HL-60 (cell line): ENCODE results near the gene PRORP.
"Not testable (repeated sequence)": the region's sequence is repeated elsewhere in the genome, so short reads cannot be mapped to it uniquely, and the experiment has no call there.

ENCODE experiments used
- GABPA ChIP-seq: IDR thresholded peaks from 2 replicates; pipeline ENCODE4 v1.6.1; 2012; ENCODE audit warnings: low read depth
- POLR2AphosphoS5 ChIP-seq: IDR thresholded peaks from 2 replicates; pipeline ENCODE4 v1.6.1; 2012; ENCODE audit warnings: low read depth
- TF ChIP-seq, protein P1 (sequence below): IDR thresholded peaks from one replicate; pipeline ENCODE4 v1.5.1; 2011; ENCODE audit warnings: low read length, control low read depth, inconsistent platforms; ENCODE audit not compliant: insufficient read depth
- TF ChIP-seq, protein P2 (sequence below): IDR thresholded peaks from 2 replicates; pipeline ENCODE4 v1.6.1; 2012; ENCODE audit warnings: low read depth; ENCODE audit not compliant: insufficient replicate concordance

DNA sequence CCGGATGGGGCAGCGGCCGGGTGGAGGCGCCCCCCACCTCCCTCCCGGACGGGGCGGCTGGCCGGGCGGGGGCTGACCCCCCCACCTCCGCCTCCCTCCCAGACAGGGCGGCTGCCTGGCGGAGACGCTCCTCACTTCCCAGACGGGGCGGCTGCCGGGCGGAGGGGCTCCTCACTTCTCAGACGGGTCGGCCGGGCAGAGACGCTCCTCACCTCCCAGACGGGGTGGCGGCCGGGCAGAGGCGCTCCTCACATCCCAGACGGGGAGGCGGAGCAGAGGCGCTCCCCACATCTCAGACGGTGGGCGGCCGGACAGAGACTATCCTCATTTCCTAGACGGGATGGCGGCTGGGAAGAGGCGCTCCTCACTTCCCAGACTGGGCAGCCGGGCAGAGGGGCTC lies 30.2 kb downstream of the PRORP start:
- TF ChIP-seq, protein P1, sequence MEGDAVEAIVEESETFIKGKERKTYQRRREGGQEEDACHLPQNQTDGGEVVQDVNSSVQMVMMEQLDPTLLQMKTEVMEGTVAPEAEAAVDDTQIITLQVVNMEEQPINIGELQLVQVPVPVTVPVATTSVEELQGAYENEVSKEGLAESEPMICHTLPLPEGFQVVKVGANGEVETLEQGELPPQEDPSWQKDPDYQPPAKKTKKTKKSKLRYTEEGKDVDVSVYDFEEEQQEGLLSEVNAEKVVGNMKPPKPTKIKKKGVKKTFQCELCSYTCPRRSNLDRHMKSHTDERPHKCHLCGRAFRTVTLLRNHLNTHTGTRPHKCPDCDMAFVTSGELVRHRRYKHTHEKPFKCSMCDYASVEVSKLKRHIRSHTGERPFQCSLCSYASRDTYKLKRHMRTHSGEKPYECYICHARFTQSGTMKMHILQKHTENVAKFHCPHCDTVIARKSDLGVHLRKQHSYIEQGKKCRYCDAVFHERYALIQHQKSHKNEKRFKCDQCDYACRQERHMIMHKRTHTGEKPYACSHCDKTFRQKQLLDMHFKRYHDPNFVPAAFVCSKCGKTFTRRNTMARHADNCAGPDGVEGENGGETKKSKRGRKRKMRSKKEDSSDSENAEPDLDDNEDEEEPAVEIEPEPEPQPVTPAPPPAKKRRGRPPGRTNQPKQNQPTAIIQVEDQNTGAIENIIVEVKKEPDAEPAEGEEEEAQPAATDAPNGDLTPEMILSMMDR, result not testable (repeated sequence)
- TF ChIP-seq POLR2AphosphoS5, GABPA: not testable (repeated sequence)
- TF ChIP-seq, protein P2, sequence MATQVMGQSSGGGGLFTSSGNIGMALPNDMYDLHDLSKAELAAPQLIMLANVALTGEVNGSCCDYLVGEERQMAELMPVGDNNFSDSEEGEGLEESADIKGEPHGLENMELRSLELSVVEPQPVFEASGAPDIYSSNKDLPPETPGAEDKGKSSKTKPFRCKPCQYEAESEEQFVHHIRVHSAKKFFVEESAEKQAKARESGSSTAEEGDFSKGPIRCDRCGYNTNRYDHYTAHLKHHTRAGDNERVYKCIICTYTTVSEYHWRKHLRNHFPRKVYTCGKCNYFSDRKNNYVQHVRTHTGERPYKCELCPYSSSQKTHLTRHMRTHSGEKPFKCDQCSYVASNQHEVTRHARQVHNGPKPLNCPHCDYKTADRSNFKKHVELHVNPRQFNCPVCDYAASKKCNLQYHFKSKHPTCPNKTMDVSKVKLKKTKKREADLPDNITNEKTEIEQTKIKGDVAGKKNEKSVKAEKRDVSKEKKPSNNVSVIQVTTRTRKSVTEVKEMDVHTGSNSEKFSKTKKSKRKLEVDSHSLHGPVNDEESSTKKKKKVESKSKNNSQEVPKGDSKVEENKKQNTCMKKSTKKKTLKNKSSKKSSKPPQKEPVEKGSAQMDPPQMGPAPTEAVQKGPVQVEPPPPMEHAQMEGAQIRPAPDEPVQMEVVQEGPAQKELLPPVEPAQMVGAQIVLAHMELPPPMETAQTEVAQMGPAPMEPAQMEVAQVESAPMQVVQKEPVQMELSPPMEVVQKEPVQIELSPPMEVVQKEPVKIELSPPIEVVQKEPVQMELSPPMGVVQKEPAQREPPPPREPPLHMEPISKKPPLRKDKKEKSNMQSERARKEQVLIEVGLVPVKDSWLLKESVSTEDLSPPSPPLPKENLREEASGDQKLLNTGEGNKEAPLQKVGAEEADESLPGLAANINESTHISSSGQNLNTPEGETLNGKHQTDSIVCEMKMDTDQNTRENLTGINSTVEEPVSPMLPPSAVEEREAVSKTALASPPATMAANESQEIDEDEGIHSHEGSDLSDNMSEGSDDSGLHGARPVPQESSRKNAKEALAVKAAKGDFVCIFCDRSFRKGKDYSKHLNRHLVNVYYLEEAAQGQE, result not testable (repeated sequence)
